Liver (tissue), 9 donors: ENCODE data around the gene GATA2. TPM values are rescaled to one million over a fixed set of nuclear protein-coding genes. Genes with fewer than 3 reads are reported as not detected.

Experiments used
- DNase-seq: peaks from one replicate; pipeline ENCODE4 v3.0.0-alpha.2; 2017; ENCODE audit warnings: low spot score
- H3K27ac ChIP-seq, 2 donors: one replicate each; pipeline ENCODE4 v1.7.0; 2013; ENCODE audit warnings: inconsistent platforms in 2 of 2, low read length in 2 of 2, control low read depth in 1 of 2, low read depth in 1 of 2, mild to moderate bottlenecking in 1 of 2
- H3K27me3 ChIP-seq, 4 donors: one replicate each; pipeline versions ENCODE4 v1.6.1 to v1.7.0; 2013; ENCODE audit warnings: low read length in 3 of 4, inconsistent platforms in 1 of 4, mild to moderate bottlenecking in 1 of 4, moderate library complexity in 1 of 4; ENCODE audit not compliant: control insufficient read depth in 4 of 4, insufficient read depth in 4 of 4
- H3K36me3 ChIP-seq, 4 donors: one replicate each; pipeline versions ENCODE4 v1.6.1 to v1.7.0; 2013; ENCODE audit warnings: low read length in 3 of 4, mild to moderate bottlenecking in 3 of 4, low read depth in 1 of 4, moderate library complexity in 1 of 4; ENCODE audit not compliant: control insufficient read depth in 4 of 4, insufficient read depth in 3 of 4
- H3K4me1 ChIP-seq, 4 donors: one replicate each; pipeline versions ENCODE4 v1.6.1 to v1.7.0; 2013; ENCODE audit warnings: low read length in 3 of 4, mild to moderate bottlenecking in 3 of 4, moderate library complexity in 1 of 4; ENCODE audit not compliant: control insufficient read depth in 4 of 4, insufficient read depth in 4 of 4
- H3K4me3 ChIP-seq, 3 donors: one replicate each; pipeline versions ENCODE4 v1.6.1 to v1.7.0; 2013; ENCODE audit warnings: low read length in 3 of 3, control low read depth in 1 of 3, low read depth in 1 of 3, mild to moderate bottlenecking in 1 of 3
- H3K9ac ChIP-seq, 2 donors: one replicate each; pipeline ENCODE4 v1.7.0; 2013; ENCODE audit warnings: low read length in 2 of 2, mild to moderate bottlenecking in 2 of 2, moderate library complexity in 2 of 2, control low read depth in 1 of 2, low read depth in 1 of 2
- H3K9me3 ChIP-seq, 4 donors: one replicate each; pipeline versions ENCODE4 v1.6.1 to v1.7.0; 2013; ENCODE audit warnings: low read length in 3 of 4; ENCODE audit not compliant: control insufficient read depth in 4 of 4
- EGR1 ChIP-seq, 2 donors: IDR thresholded peaks; 2 replicates each; pipeline ENCODE4 v1.6.1; 2016 to 2018; ENCODE audit warnings: antibody characterized with exemption in 2 of 2, low read depth in 2 of 2
- FOXA2 ChIP-seq: IDR thresholded peaks from 2 replicates; pipeline ENCODE4 v1.6.1; 2016; ENCODE audit warnings: antibody characterized with exemption
- GABPA ChIP-seq, 2 donors: IDR thresholded peaks in 1 of 2; conservative IDR thresholded peaks in 1 of 2; 2 replicates each; pipeline ENCODE4 v1.6.1; 2016; ENCODE audit warnings: antibody characterized with exemption in 2 of 2, mild to moderate bottlenecking in 1 of 2, moderate library complexity in 1 of 2
- HNF4A ChIP-seq, 2 donors: conservative IDR thresholded peaks; 2 replicates each; pipeline ENCODE4 v1.6.1; 2016; ENCODE audit warnings: antibody characterized with exemption in 2 of 2, mild to moderate bottlenecking in 2 of 2
- HNF4G ChIP-seq: IDR thresholded peaks from 2 replicates; pipeline ENCODE4 v1.6.1; 2016; ENCODE audit warnings: antibody characterized with exemption
- JUND ChIP-seq, 2 donors: IDR thresholded peaks; 2 replicates each; pipeline ENCODE4 v1.6.1; 2016; ENCODE audit warnings: antibody characterized with exemption in 2 of 2
- NR2F2 ChIP-seq: IDR thresholded peaks from 2 replicates; pipeline ENCODE4 v1.6.1; 2016; ENCODE audit warnings: antibody characterized with exemption
- SP1 ChIP-seq: IDR thresholded peaks from 2 replicates; pipeline ENCODE4 v1.6.1; 2018; ENCODE audit warnings: antibody characterized with exemption, mild to moderate bottlenecking
- YY1 ChIP-seq: IDR thresholded peaks from 2 replicates; pipeline ENCODE4 v1.6.1; 2016; ENCODE audit warnings: antibody characterized with exemption, mild to moderate bottlenecking
- WGBS: extraction: QIAGEN DNeasy Blood & Tissue Kit; methylation state at CpG from one replicate; pipeline ENCODE4 v1.1.7; 2013; 5-methylcytosine and 5-hydroxymethylcytosine counted together
- polyA plus RNA-seq, 2 donors: library from polyadenylated mRNA; stranded (reverse) in 1 of 2; unstranded in 1 of 2; fragments of 200-250 nt in 1 of 2; fragments of >200 nt in 1 of 2; fragmentation: Nextera tagmentation in 1 of 2; extraction: Ambion mirVana in 1 of 2; gene quantifications; one replicate each; pipeline versions ENCODE4 v1.2.1 to v1.2.3, GENCODE V29; 2013 to 2015
- total RNA-seq, 2 donors: library from RNA; depleted of rRNA; stranded (reverse); fragments of >200 nt; gene quantifications; one replicate each; pipeline ENCODE4 v1.2.3, GENCODE V29; 2014
- TF ChIP-seq, protein P1 (sequence below): fragments of 150-350 bp; IDR thresholded peaks from 2 replicates; pipeline ENCODE4 v1.5.1; 2017; ENCODE audit warnings: improper control_type of control experiment, low read depth, low read length; ENCODE audit not compliant: missing input control
- TF ChIP-seq, protein P2 (sequence below): IDR thresholded peaks from 2 replicates; pipeline ENCODE4 v1.6.1; 2016; ENCODE audit warnings: antibody characterized with exemption
- TF ChIP-seq, protein P3 (sequence below): IDR thresholded peaks from 2 replicates; pipeline ENCODE4 v1.6.1; 2016; ENCODE audit warnings: antibody characterized with exemption, mild to moderate bottlenecking
- TF ChIP-seq, protein P4 (sequence below): IDR thresholded peaks from 2 replicates; pipeline ENCODE4 v1.6.1; 2016; ENCODE audit warnings: antibody characterized with exemption
- donor health status: healthy.
- donor health status: healthy.
- donor health status: healthy.
- donor health status: healthy.
- donor health status: healthy.

GATA2 gene
- total and polyA plus RNA-seq, 4 donors = 0.25 to 2.8 (median 0.54) TPM

DNA sequence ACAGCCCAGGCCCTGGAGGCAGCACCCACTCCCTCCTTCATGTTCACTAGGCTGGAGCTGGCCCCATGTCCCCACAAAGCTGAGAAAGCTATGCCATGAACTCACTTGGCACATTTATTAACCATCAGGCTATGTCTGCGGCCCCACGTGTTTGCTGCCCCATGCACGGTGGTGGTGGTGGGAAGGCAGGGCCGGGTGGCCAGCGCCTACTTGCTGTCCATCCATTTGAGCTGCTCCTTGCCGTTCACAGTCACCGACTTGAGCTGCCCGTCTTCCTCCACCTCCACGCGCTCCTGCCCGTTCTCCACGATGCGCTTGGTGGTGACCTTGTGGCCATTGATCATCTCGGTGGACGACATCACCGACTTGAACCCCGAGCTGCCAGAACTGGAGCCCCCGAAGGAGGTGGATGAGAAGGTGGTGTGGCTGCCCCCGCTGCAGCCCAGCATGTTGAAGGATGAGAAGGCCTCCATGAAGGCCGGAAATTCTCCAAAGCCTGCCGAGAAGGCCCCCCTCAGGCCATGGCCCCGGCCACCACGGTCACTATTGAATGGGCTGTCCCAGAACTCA, 30.6 kb downstream of the GATA2 start:
- no peaks in the 10 kb centered on the region for H3K9me3 ChIP-seq
- TF ChIP-seq, protein P1, sequence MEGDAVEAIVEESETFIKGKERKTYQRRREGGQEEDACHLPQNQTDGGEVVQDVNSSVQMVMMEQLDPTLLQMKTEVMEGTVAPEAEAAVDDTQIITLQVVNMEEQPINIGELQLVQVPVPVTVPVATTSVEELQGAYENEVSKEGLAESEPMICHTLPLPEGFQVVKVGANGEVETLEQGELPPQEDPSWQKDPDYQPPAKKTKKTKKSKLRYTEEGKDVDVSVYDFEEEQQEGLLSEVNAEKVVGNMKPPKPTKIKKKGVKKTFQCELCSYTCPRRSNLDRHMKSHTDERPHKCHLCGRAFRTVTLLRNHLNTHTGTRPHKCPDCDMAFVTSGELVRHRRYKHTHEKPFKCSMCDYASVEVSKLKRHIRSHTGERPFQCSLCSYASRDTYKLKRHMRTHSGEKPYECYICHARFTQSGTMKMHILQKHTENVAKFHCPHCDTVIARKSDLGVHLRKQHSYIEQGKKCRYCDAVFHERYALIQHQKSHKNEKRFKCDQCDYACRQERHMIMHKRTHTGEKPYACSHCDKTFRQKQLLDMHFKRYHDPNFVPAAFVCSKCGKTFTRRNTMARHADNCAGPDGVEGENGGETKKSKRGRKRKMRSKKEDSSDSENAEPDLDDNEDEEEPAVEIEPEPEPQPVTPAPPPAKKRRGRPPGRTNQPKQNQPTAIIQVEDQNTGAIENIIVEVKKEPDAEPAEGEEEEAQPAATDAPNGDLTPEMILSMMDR = no peak
- no peak for TF ChIP-seq FOXA2
- no peak for TF ChIP-seq HNF4A (conservative IDR thresholded peaks at IDR 0.05)
- no peak for TF ChIP-seq SP1
- no peak for TF ChIP-seq YY1
- TF ChIP-seq GABPA (IDR thresholded peaks at IDR 0.05 in 1 of 2, conservative IDR thresholded peaks at IDR 0.05 in 1 of 2) = no peak
- TF ChIP-seq, protein P2, sequence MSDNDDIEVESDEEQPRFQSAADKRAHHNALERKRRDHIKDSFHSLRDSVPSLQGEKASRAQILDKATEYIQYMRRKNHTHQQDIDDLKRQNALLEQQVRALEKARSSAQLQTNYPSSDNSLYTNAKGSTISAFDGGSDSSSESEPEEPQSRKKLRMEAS = no peak
- no peak for TF ChIP-seq NR2F2
- TF ChIP-seq JUND (IDR thresholded peaks at IDR 0.05) = no peak
- TF ChIP-seq, protein P3, sequence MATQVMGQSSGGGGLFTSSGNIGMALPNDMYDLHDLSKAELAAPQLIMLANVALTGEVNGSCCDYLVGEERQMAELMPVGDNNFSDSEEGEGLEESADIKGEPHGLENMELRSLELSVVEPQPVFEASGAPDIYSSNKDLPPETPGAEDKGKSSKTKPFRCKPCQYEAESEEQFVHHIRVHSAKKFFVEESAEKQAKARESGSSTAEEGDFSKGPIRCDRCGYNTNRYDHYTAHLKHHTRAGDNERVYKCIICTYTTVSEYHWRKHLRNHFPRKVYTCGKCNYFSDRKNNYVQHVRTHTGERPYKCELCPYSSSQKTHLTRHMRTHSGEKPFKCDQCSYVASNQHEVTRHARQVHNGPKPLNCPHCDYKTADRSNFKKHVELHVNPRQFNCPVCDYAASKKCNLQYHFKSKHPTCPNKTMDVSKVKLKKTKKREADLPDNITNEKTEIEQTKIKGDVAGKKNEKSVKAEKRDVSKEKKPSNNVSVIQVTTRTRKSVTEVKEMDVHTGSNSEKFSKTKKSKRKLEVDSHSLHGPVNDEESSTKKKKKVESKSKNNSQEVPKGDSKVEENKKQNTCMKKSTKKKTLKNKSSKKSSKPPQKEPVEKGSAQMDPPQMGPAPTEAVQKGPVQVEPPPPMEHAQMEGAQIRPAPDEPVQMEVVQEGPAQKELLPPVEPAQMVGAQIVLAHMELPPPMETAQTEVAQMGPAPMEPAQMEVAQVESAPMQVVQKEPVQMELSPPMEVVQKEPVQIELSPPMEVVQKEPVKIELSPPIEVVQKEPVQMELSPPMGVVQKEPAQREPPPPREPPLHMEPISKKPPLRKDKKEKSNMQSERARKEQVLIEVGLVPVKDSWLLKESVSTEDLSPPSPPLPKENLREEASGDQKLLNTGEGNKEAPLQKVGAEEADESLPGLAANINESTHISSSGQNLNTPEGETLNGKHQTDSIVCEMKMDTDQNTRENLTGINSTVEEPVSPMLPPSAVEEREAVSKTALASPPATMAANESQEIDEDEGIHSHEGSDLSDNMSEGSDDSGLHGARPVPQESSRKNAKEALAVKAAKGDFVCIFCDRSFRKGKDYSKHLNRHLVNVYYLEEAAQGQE = no peak
- no peak for TF ChIP-seq EGR1 (IDR thresholded peaks at IDR 0.05; ENCODE audit: low read depth in 2 of 2)
- no peak overlapping the region for H3K9ac ChIP-seq
- no peaks in the 10 kb centered on the region for H3K4me1 ChIP-seq
- WGBS = 93% methylated on average over 23 of the region's 23 CpGs
- no peaks in the 10 kb centered on the region for H3K27me3 ChIP-seq
- H3K27ac ChIP-seq = no peak overlapping the region
- H3K4me3 ChIP-seq = no peak overlapping the region
- no peak for DNase-seq
- no peaks in the 10 kb centered on the region for H3K36me3 ChIP-seq

DNA sequence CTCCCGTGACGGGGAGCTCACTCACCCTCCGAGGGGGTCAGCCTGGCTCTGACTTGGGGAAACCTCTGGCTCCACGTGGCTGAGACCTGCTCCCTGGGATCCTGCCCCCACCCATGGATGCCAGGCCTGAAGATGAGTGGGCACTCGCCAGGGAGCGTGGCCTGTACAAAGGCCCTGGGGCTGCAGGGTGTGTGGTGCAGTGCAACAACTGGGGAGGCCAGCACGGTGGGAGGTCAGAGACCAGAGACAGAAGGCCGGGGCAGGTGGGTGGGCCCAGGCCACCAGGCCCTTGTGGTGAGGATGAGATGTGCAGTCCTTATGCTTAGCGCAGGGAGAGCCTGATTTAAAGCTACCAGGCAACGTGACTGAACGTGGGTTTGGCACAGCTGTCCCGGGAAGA, 31.3 kb downstream of the GATA2 start:
- Histone ChIP-seq H3K27ac (no peak overlapping the region), H3K27me3 (no peaks in the 10 kb centered on the region), H3K9me3 (no peaks in the 10 kb centered on the region), H3K36me3 (no peaks in the 10 kb centered on the region), H3K9ac (no peak overlapping the region), H3K4me1 (no peaks in the 10 kb centered on the region), H3K4me3 (no peak overlapping the region)
- DNase-seq = no peak
- WGBS = 88% methylated on average over 12 of the region's 12 CpGs
- TF ChIP-seq EGR1 (IDR thresholded peaks at IDR 0.05; ENCODE audit: low read depth in 2 of 2) (no peak), FOXA2 (no peak), NR2F2 (no peak), HNF4G (no peak), SP1 (no peak)
- TF ChIP-seq, protein P4, sequence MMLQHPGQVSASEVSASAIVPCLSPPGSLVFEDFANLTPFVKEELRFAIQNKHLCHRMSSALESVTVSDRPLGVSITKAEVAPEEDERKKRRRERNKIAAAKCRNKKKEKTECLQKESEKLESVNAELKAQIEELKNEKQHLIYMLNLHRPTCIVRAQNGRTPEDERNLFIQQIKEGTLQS = no peak
